K562 (cell line): ENCODE results near the gene ATG4D. TPM values are rescaled to one million over a fixed set of nuclear protein-coding genes. Genes with fewer than 3 reads are reported as not detected.

Source experiments
- BDP1 ChIP-seq: IDR thresholded peaks from 3 replicates; pipeline ENCODE4 v1.6.1; 2011; ENCODE audit not compliant: insufficient read length, insufficient read depth
- CBX8 ChIP-seq: fragments of 200-600 bp; sonication (generic); IDR thresholded peaks from 2 replicates; pipeline ENCODE4 v1.6.1; 2012; ENCODE audit warnings: borderline replicate concordance, mixed run types, low read depth, mild to moderate bottlenecking, moderate library complexity, mixed read lengths, low read length, control low read depth, inconsistent platforms; ENCODE audit not compliant: poor library complexity, severe bottlenecking; ENCODE audit errors: extremely low read depth
- CLOCK ChIP-seq: fragments of 250-450 bp; sonication (Bioruptor Pico); IDR thresholded peaks from 2 replicates; pipeline ENCODE4 v1.4.0; 2020; ENCODE audit warnings: mild to moderate bottlenecking, moderate library complexity, borderline replicate concordance
- CREM ChIP-seq: IDR thresholded peaks from 2 replicates; pipeline ENCODE4 v1.6.1; 2014; ENCODE audit warnings: antibody characterized with exemption, low read depth
- CTBP1 ChIP-seq: fragments of 450-650 bp; IDR thresholded peaks from 2 replicates; pipeline ENCODE4 v1.6.1; 2016; ENCODE audit warnings: borderline replicate concordance
- E2F5 ChIP-seq: sonication (generic); formaldehyde crosslinking; IDR thresholded peaks from 2 replicates; pipeline ENCODE4 v1.8.0; 2022; ENCODE audit warnings: mild to moderate bottlenecking, missing genetic modification reagents
- FOXM1 ChIP-seq, 2 experiments: fragments of 450-650 bp in 1 of 2; sonication (generic) in 1 of 2; formaldehyde crosslinking in 1 of 2; IDR thresholded peaks; 2 replicates each; pipeline versions ENCODE4 v1.6.1 to v1.9.0; 2017 to 2022; ENCODE audit warnings: low read depth in 2 of 2, mild to moderate bottlenecking in 2 of 2, missing genetic modification reagents in 1 of 2, moderate library complexity in 1 of 2
- HIVEP1 ChIP-seq: fragments of 250-450 bp; sonication (Bioruptor Pico); IDR thresholded peaks from 2 replicates; pipeline ENCODE4 v1.4.0; 2020; ENCODE audit warnings: mild to moderate bottlenecking
- IRF2 ChIP-seq: sonication (generic); formaldehyde crosslinking; IDR thresholded peaks from 2 replicates; pipeline ENCODE4 v1.8.1; 2022; ENCODE audit warnings: mild to moderate bottlenecking, missing genetic modification reagents
- MED1 ChIP-seq: sonication (generic); formaldehyde crosslinking; IDR thresholded peaks from 2 replicates; pipeline ENCODE4 v1.8.1; 2023; ENCODE audit warnings: missing genetic modification reagents, borderline replicate concordance
- NCOA1 ChIP-seq: fragments of 450-650 bp; IDR thresholded peaks from 2 replicates; pipeline ENCODE4 v1.6.1; 2016; ENCODE audit warnings: low read depth
- PHF20 ChIP-seq: fragments of 450-650 bp; IDR thresholded peaks from 2 replicates; pipeline ENCODE4 v1.6.1; 2018; ENCODE audit not compliant: partially characterized antibody
- POLR2G ChIP-seq: fragments of 200-400 bp; formaldehyde crosslinking; IDR thresholded peaks from 2 replicates; pipeline ENCODE4 v1.6.1; 2017; ENCODE audit warnings: low read depth, mild to moderate bottlenecking, antibody characterized with exemption, low read length, moderate library complexity
- PURB ChIP-seq: sonication (generic); formaldehyde crosslinking; IDR thresholded peaks from 2 replicates; pipeline ENCODE4 v1.9.0; 2021; ENCODE audit warnings: low read depth, mild to moderate bottlenecking, missing genetic modification reagents
- RFX7 ChIP-seq: fragments of 250-450 bp; sonication (Bioruptor Pico); IDR thresholded peaks from 2 replicates; pipeline ENCODE4 v1.5.1; 2021; ENCODE audit warnings: mild to moderate bottlenecking
- SMARCA5 ChIP-seq: fragments of 450-650 bp; IDR thresholded peaks from 2 replicates; pipeline ENCODE4 v1.6.1; 2016
- SNAPC5 ChIP-seq: fragments of 250-450 bp; sonication (Bioruptor Pico); IDR thresholded peaks from 2 replicates; pipeline ENCODE4 v1.8.0; 2021; ENCODE audit warnings: moderate library complexity, mild to moderate bottlenecking, inconsistent platforms
- SRSF9 ChIP-seq: fragments of 200-400 bp; formaldehyde crosslinking; IDR thresholded peaks from 2 replicates; pipeline ENCODE4 v1.6.1; 2017; ENCODE audit warnings: low read depth, low read length, borderline replicate concordance
- YY1 ChIP-seq, 3 experiments: IDR thresholded peaks; 2 replicates each; pipeline ENCODE4 v1.6.1; 2011; ENCODE audit warnings: low read length in 2 of 3, mild to moderate bottlenecking in 2 of 3, moderate library complexity in 2 of 3, borderline replicate concordance in 1 of 3, control low read depth in 1 of 3, low read depth in 1 of 3; ENCODE audit not compliant: insufficient read depth in 3 of 3, insufficient replicate concordance in 2 of 3, control insufficient read depth in 1 of 3, insufficient read length in 1 of 3; ENCODE audit errors: extremely low read depth in 1 of 3
- ZBTB17 ChIP-seq: fragments of 450-650 bp; formaldehyde crosslinking; IDR thresholded peaks from 2 replicates; pipeline ENCODE4 v1.4.0; 2020; ENCODE audit warnings: mild to moderate bottlenecking
- ZBTB7A ChIP-seq: IDR thresholded peaks from 2 replicates; pipeline ENCODE4 v1.6.1; 2011; ENCODE audit warnings: low read depth, mild to moderate bottlenecking, low read length, moderate library complexity, borderline replicate concordance; ENCODE audit not compliant: control insufficient read depth
- ZNF184 ChIP-seq: sonication (generic); formaldehyde crosslinking; IDR thresholded peaks from 2 replicates; pipeline ENCODE4 v1.5.0; 2020; ENCODE audit warnings: missing genetic modification reagents
- ZNF324 ChIP-seq: fragments of 250-450 bp; sonication (Bioruptor Pico); IDR thresholded peaks from 2 replicates; pipeline ENCODE4 v1.4.0; 2020; ENCODE audit warnings: mild to moderate bottlenecking
- ZNF583 ChIP-seq: fragments of 250-450 bp; sonication (Bioruptor Pico); IDR thresholded peaks from 2 replicates; pipeline ENCODE4 v1.4.0; 2020
- ZNF780A ChIP-seq: fragments of 250-450 bp; sonication (Bioruptor Pico); IDR thresholded peaks from 2 replicates; pipeline ENCODE4 v1.5.0; 2021; ENCODE audit warnings: mild to moderate bottlenecking
- polyA plus RNA-seq, 8 experiments: library from polyadenylated mRNA; depleted of rRNA in 4 of 8; stranded (reverse) in 5 of 8; unstranded in 3 of 8; fragments of >200 nt; fragmentation: Nextera tagmentation in 2 of 8; fragmentation: Illumina TruSeq in 1 of 8; extraction: Ambion mirVana in 2 of 8; extraction: Trizol in 1 of 8; gene quantifications; 2 replicates each; pipeline versions ENCODE4 v1.2.1 to v1.2.3, GENCODE V29; 2011 to 2014; ENCODE audit warnings: inconsistent platforms in 1 of 8, missing spikeins in 1 of 8
- total RNA-seq, 7 experiments: library from RNA; depleted of rRNA in 6 of 7; stranded (reverse); fragments of >200 nt in 6 of 7; fragmentation: Illumina TruSeq in 2 of 7; extraction: Trizol in 2 of 7; gene quantifications; 2 replicates each; pipeline versions ENCODE4 v1.2.1 to v1.2.3, GENCODE V29; 2011 to 2021; ENCODE audit warnings: low replicate concordance in 1 of 7

The ATG4D gene
- total and polyA plus RNA-seq, 9 of the 15 experiments (the other 6 are each of a cell fraction or from before 2014, with no cell fraction given), result 0.51 to 66.1 (median 22.9) TPM

- TF ChIP-seq CLOCK (CRISPR knock-in tag), result no peak
- TF ChIP-seq RFX7 (CRISPR knock-in tag), result no peak
- TF ChIP-seq PURB (CRISPR knock-in tag), result no peak
- peak; percentile 81; the same call in 1 of the 2 replicates for TF ChIP-seq ZBTB7A
- TF ChIP-seq CREM, result peak; percentile 69
- TF ChIP-seq YY1 (IDR thresholded peaks at IDR 0.05; ENCODE audit: borderline replicate concordance in 1 of 3, control insufficient read depth in 1 of 3, extremely low read depth in 1 of 3, insufficient read depth in 3 of 3, insufficient read length in 1 of 3, insufficient replicate concordance in 2 of 3, low read depth in 1 of 3, low read length in 2 of 3), result peak; percentile 55 to 91 (median 86)
- TF ChIP-seq MED1 (CRISPR knock-in tag), result no peak
- no peak for TF ChIP-seq SNAPC5 (CRISPR knock-in tag)
- TF ChIP-seq SMARCA5, result no peak
- no peak for TF ChIP-seq ZNF780A
- TF ChIP-seq CTBP1, result peak; percentile 89
- no peak for TF ChIP-seq NCOA1
- no peak for TF ChIP-seq ZNF324 (CRISPR knock-in tag)
- no peak for TF ChIP-seq E2F5 (CRISPR knock-in tag)
- TF ChIP-seq SRSF9, result no peak
- TF ChIP-seq CBX8, result no peak
- peak; percentile 92 for TF ChIP-seq POLR2G
- TF ChIP-seq ZBTB17, result peak; percentile 21; the same call in 1 of the 2 replicates
- TF ChIP-seq ZNF583 (CRISPR knock-in tag), result no peak
- TF ChIP-seq HIVEP1 (CRISPR knock-in tag), result no peak
- TF ChIP-seq BDP1, result no peak
- TF ChIP-seq ZNF184 (CRISPR knock-in tag), result no peak
- no peak for TF ChIP-seq IRF2
- TF ChIP-seq PHF20, result peak; percentile 32
- no peak for TF ChIP-seq FOXM1 (IDR thresholded peaks at IDR 0.05; ENCODE audit: low read depth)
- TF ChIP-seq FOXM1 (CRISPR knock-in tag; IDR thresholded peaks at IDR 0.05; ENCODE audit: low read depth), result 0 out of 2 replicates have a peak, but pooled peaks have one; percentile 57
Observed at GRCh38 chr19:10565567-10566407, 22.1 kb downstream of the ATG4D start, which contains the start of gene KRI1 (continued).
